HEK293T (cell line): ENCODE data around the gene SLC25A42.

Experiments used
- CTCF ChIA-PET: fragments of 350-600 bp; formaldehyde crosslinking; extraction: SDS; loops from one replicate; lab custom pipeline; 2021; ENCODE audit warnings: antibody characterized with exemption, inconsistent platforms; lab: Yijun Ruan, JAX
- POLR2A ChIA-PET: fragments of 350-600 bp; formaldehyde crosslinking; extraction: SDS; loops from one replicate; lab custom pipeline; 2020; ENCODE audit warnings: antibody characterized with exemption, inconsistent platforms; lab: Yijun Ruan, JAX
- DNase-seq: peaks from one replicate; pipeline ENCODE4 v3.0.0; 2012; ENCODE audit warnings: mixed read lengths; ENCODE audit errors: extremely low spot score
- ARNT ChIP-seq: fragments of 450-650 bp; IDR thresholded peaks from 2 replicates; pipeline ENCODE4 v1.6.1; 2017; ENCODE audit warnings: mild to moderate bottlenecking
- BHLHE40 ChIP-seq: fragments of 450-650 bp; IDR thresholded peaks from 2 replicates; pipeline ENCODE4 v1.6.1; 2016; ENCODE audit warnings: mild to moderate bottlenecking, moderate library complexity, borderline replicate concordance
- CTBP1 ChIP-seq: fragments of 450-650 bp; IDR thresholded peaks from 2 replicates; pipeline ENCODE4 v1.6.1; 2016; ENCODE audit warnings: borderline replicate concordance
- ELF4 ChIP-seq: fragments of 450-650 bp; IDR thresholded peaks from 2 replicates; pipeline ENCODE4 v1.6.1; 2017; ENCODE audit warnings: antibody characterized with exemption
- FOXA1 ChIP-seq: fragments of 450-650 bp; IDR thresholded peaks from 2 replicates; pipeline ENCODE4 v1.6.1; 2016; ENCODE audit warnings: mild to moderate bottlenecking
- FOXK2 ChIP-seq: fragments of 450-650 bp; IDR thresholded peaks from 2 replicates; pipeline ENCODE4 v1.6.1; 2016; ENCODE audit warnings: mild to moderate bottlenecking
- FOXM1 ChIP-seq: fragments of 450-650 bp; IDR thresholded peaks from 2 replicates; pipeline ENCODE4 v1.6.1; 2017; ENCODE audit warnings: mild to moderate bottlenecking, borderline replicate concordance
- HDGF ChIP-seq: fragments of 450-650 bp; IDR thresholded peaks from 2 replicates; pipeline ENCODE4 v1.6.1; 2017; ENCODE audit warnings: antibody characterized with exemption, borderline replicate concordance
- L3MBTL2 ChIP-seq: fragments of 450-650 bp; conservative IDR thresholded peaks from 2 replicates; pipeline ENCODE4 v1.6.1; 2016; ENCODE audit warnings: mild to moderate bottlenecking
- LEF1 ChIP-seq: fragments of 450-650 bp; IDR thresholded peaks from 2 replicates; pipeline ENCODE4 v1.6.1; 2017; ENCODE audit warnings: mild to moderate bottlenecking, borderline replicate concordance
- NFRKB ChIP-seq: fragments of 450-650 bp; IDR thresholded peaks from 2 replicates; pipeline ENCODE4 v1.6.1; 2016; ENCODE audit warnings: mild to moderate bottlenecking, moderate library complexity
- SP1 ChIP-seq: fragments of 450-650 bp; IDR thresholded peaks from 2 replicates; pipeline ENCODE4 v1.6.1; 2017
- SUZ12 ChIP-seq: fragments of 450-650 bp; IDR thresholded peaks from 2 replicates; pipeline ENCODE4 v1.6.1; 2016; ENCODE audit warnings: mild to moderate bottlenecking
- TARDBP ChIP-seq: fragments of 450-650 bp; IDR thresholded peaks from 2 replicates; pipeline ENCODE4 v1.6.1; 2016
- ZNF384 ChIP-seq: fragments of 450-650 bp; IDR thresholded peaks from 2 replicates; pipeline ENCODE4 v1.6.1; 2016
- TF ChIP-seq, protein P1 (sequence below): fragments of 450-650 bp; IDR thresholded peaks from 2 replicates; pipeline ENCODE4 v1.6.1; 2016

The SLC25A42 gene

GRCh38 chr19:19059837-19060611 is 3.8 kb upstream of the SLC25A42 start:
- ChIA-PET POLR2A (interaction anchor here (1.0 kb wide), 1 partner anchor 45 kb away, joined by 3 read pairs; no protein-coding TSS in a partner anchor), CTCF (no interaction called here)
- DNase-seq, result no peak
- TF ChIP-seq TARDBP (no peak), SUZ12 (no peak), CTBP1 (no peak), NFRKB (no peak), FOXK2 (no peak), SP1 (no peak), ELF4 (no peak), HDGF (no peak)

- ChIA-PET POLR2A (no interaction called here), CTCF (interaction anchor here (1.5 kb wide), 1 partner anchor 7 kb away, joined by 4 read pairs; no protein-coding TSS in a partner anchor)
- no peak for DNase-seq
- TF ChIP-seq TARDBP, result no peak
- no peak for TF ChIP-seq FOXA1
- no peak for TF ChIP-seq NFRKB
- TF ChIP-seq ELF4, result no peak
- no peak for TF ChIP-seq SP1
- no peak for TF ChIP-seq BHLHE40
- no peak for TF ChIP-seq SUZ12
- TF ChIP-seq L3MBTL2, result no peak
- TF ChIP-seq FOXK2, result no peak
- no peak for TF ChIP-seq HDGF
- TF ChIP-seq LEF1, result no peak
- no peak for TF ChIP-seq ARNT
- no peak for TF ChIP-seq FOXM1
- no peak for TF ChIP-seq CTBP1
- TF ChIP-seq, protein P1, sequence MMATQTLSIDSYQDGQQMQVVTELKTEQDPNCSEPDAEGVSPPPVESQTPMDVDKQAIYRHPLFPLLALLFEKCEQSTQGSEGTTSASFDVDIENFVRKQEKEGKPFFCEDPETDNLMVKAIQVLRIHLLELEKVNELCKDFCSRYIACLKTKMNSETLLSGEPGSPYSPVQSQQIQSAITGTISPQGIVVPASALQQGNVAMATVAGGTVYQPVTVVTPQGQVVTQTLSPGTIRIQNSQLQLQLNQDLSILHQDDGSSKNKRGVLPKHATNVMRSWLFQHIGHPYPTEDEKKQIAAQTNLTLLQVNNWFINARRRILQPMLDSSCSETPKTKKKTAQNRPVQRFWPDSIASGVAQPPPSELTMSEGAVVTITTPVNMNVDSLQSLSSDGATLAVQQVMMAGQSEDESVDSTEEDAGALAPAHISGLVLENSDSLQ, result no peak
- TF ChIP-seq ZNF384, result no peak
Observed at GRCh38 chr19:19061506-19061905, 2.3 kb upstream of the SLC25A42 start.

GRCh38 chr19:19062454-19063182 is 1.2 kb upstream of the SLC25A42 start:
- ChIA-PET POLR2A (interaction anchor here (1.2 to 1.4 kb wide), 2 partner anchors 18 to 43 kb away, joined by 4 to 6 read pairs; no protein-coding TSS in a partner anchor), CTCF (interaction anchor here (1.2 to 1.5 kb wide), 2 partner anchors 8 to 79 kb away, joined by 4 to 6 read pairs; no protein-coding TSS in a partner anchor)
- TF ChIP-seq SP1, result no peak
- TF ChIP-seq LEF1, result no peak
- no peak for TF ChIP-seq SUZ12
- TF ChIP-seq BHLHE40, result no peak
- no peak for TF ChIP-seq NFRKB
- TF ChIP-seq TARDBP, result no peak
- TF ChIP-seq FOXK2, result no peak
- no peak for TF ChIP-seq L3MBTL2
- no peak for TF ChIP-seq ZNF384
- no peak for DNase-seq

DNA sequence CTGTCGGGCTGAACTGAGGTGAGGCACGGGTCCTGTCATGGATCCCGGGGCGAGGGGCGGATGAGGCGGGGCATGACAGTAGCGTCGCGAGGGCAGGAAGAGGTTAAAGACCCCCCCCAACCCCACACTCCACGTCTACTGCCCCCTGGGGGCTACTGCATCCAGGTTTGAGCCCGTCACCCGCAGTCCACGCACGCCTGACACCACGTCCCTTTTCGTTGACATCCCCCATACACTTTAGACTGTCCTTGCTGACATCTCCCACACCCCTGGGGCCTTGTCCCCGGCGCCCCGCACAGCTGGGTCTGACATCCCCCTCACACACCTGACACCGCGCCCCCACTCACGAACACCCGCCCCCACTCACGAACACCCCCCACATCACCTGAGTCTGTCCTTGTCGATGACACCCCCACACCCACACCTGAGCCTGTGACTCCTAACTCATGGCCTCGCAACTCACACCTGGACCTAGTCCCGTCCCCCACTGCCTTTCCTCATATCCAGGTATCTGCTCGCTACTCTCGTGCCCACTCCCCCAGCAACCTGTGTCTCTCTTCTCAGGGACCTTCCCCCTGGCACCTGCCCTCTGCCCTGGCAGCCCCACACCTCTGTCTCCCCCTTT is 416 bp downstream of the SLC25A42 start:
- TF ChIP-seq FOXK2 (no peak), FOXM1 (no peak)
- DNase-seq, result no peak
- ChIA-PET CTCF (no interaction called here), POLR2A (interaction anchor here (0.8 kb wide), 1 partner anchor 41 kb away, joined by 3 read pairs; no protein-coding TSS in a partner anchor)

GRCh38 chr19:19064811-19065745 is 1.3 kb downstream of the SLC25A42 start:
- no peak for TF ChIP-seq FOXM1
- TF ChIP-seq, protein P1, result no peak
- no peak for TF ChIP-seq LEF1
- no peak for TF ChIP-seq ELF4
- TF ChIP-seq L3MBTL2, result no peak
- no peak for TF ChIP-seq FOXK2
- TF ChIP-seq SP1, result no peak
- no peak for TF ChIP-seq TARDBP
- TF ChIP-seq ZNF384, result no peak
- TF ChIP-seq BHLHE40, result no peak
- no peak for TF ChIP-seq SUZ12
- no peak for DNase-seq
- ChIA-PET POLR2A (interaction anchor here (0.8 kb wide), 1 partner anchor 40 kb away, joined by 3 read pairs; no protein-coding TSS in a partner anchor), CTCF (no interaction called here)
